Airway epithelial cell (primary cell): ENCODE data around the gene TTC39C. TPM values are rescaled to one million over a fixed set of nuclear protein-coding genes. Genes with fewer than 3 reads are reported as not detected.

ENCODE experiments used
- total RNA-seq: library from RNA; depleted of rRNA; stranded (reverse); fragments of >200 nt; gene quantifications from 2 replicates; pipeline ENCODE4 v1.2.3, GENCODE V29; 2015

TTC39C gene
- 14.9 and 23.1 TPM in 2 replicates for total RNA-seq

DNA sequence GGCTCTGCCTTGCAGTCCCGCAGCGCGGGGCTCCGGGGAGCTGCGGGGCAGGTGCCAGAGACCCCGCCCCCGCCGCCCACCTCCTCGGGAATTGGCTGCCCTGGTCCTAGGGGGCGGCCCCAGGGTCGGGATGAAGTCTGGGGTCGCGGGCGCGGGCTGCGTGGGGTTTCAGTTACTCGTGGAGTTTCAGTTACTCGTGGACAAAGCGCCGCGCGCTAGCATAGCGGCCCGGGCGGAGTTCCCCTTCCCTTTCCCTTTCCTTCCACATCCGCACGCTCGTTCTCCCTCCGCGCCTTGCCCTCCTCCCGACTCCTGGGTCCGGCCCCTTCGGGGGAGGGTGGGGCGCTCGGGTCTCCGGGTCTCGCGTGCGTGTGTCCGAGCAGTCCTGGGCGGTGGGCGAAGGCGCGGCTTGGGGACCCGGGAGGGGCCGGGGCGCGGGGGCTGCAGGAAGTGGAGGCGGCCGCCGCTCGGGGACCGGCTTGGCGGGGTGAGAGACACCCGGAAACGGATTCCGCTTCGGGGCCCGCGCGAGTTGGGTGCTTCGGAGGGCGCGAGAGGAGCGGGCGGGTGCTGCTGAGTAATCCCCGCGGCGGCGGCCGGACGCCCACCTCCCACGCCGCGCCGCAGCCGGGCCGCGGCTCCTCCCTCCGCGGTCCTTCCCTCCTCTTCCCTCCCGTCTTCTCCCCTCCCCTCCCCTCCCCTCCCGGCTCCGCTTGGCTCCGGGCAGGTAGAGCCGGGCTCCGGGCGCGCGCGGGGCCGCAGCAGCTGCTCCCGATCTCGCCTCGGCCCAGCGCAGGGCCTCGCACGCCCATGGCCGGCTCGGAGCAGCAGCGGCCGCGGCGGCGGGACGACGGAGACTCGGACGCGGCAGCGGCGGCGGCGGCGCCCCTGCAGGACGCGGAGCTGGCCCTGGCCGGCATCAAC is at the start of gene TTC39C:
TTC39C (plus strand) TSS at position 693 of the 924 bp plus-strand sequence; CDS start at position 811, 118 bp downstream.

DNA sequence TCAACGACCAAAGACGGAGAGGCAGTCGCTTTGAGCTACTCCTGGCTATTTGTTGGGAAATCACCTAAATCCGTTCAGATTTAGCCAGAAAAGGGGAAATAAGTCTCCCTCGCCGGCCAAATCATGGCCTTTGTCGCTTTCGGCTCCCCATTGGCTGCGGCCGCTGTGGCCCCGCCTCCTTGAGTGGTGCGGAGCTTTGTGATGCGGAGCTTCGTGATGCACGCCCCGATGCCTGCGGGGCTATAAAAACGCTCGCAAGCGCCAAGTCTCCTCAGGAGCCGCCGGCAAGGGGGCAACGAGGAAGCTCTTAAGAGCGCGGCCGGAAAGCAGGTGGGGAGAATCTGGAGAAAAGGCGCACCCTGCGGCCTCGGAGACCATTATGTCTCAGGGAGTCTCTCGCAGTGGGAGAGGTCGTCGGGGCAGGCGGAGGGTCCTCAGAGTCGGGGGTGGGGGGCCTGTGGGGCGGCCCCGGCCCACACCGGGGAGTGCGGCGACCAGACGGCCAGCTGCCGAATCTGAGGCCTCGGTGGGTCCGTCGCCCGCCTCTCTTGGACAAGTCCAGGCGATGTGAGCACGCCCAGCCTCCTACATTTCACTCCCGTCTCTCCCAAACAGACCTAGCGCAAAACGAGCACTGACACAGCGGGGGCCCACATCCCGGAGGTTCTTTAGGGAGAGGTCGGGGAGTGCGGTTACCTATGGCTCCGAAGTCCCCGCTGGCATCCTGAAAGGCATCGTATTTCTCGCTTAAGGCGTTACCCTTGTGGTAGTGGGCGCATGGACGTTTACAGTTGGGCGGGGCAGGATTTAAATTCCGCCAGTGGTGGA is 124.4 kb downstream of the TTC39C start, which contains the start of gene CABYR:
CABYR (plus strand) TSS at position 274 of the 828 bp plus-strand sequence. CDS start 4,053 bp downstream, outside the sequence.

Other genes starting within 250 kb of the TTC39C start
- gene CABYR, start 124.3 kb downstream of the TTC39C start, total RNA-seq = 5.9 and 6.9 TPM in 2 replicates